Measurements from ENCODE around the gene CORO2A.

DNA sequence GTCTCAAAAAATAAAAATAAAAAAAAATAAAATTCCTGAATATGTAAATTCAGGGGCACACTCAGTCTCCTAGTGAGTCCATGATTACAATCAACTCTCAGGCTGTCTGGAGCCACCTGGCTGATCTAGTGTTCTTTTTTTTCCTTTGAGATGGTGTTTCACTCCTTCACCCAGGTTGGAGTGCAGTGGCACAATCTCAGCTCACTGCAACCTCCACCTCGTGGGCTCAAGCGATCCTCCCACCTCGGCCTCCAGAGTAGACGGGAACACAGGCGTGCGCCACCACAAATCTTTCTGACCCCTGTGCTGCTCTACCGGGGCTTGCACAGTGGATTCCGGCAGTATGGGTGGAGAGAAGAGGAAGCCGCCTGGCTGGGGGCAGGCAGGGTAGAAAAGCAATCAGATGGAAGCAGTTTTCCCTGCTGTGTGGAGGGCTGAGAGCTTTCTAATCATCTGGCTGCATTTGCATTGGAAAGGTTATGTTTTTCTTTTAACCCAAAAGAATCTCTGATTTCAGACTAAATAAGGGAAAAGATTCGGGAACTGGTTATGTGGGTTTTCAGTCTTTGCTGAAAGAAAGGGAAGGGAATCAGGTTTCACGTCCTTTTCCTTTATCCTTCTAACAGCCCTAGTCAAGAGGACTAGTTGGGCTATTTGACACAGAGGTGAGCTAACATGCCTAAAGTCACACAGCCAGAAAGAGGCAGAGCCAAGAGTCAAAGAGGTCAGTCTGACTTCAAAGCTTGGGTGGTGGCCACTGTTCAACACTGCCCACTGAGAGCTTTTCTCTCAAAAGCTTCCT, 26.3 kb upstream of the CORO2A start:
- TF ChIP-seq, protein P1, sequence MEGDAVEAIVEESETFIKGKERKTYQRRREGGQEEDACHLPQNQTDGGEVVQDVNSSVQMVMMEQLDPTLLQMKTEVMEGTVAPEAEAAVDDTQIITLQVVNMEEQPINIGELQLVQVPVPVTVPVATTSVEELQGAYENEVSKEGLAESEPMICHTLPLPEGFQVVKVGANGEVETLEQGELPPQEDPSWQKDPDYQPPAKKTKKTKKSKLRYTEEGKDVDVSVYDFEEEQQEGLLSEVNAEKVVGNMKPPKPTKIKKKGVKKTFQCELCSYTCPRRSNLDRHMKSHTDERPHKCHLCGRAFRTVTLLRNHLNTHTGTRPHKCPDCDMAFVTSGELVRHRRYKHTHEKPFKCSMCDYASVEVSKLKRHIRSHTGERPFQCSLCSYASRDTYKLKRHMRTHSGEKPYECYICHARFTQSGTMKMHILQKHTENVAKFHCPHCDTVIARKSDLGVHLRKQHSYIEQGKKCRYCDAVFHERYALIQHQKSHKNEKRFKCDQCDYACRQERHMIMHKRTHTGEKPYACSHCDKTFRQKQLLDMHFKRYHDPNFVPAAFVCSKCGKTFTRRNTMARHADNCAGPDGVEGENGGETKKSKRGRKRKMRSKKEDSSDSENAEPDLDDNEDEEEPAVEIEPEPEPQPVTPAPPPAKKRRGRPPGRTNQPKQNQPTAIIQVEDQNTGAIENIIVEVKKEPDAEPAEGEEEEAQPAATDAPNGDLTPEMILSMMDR (IDR thresholded peaks at IDR 0.05), result no peak
- TF ChIP-seq POLR2A (IDR thresholded peaks at IDR 0.05), result no peak

Measured in body of pancreas (tissue), 4 donors.